Measurements from ENCODE around the gene C2CD4C. TPM values are rescaled to one million over a fixed set of nuclear protein-coding genes. Genes with fewer than 3 reads are reported as not detected.

C2CD4C gene
- total RNA-seq, 2 donors from 2014 or later: 0.26 to 0.55 TPM

DNA sequence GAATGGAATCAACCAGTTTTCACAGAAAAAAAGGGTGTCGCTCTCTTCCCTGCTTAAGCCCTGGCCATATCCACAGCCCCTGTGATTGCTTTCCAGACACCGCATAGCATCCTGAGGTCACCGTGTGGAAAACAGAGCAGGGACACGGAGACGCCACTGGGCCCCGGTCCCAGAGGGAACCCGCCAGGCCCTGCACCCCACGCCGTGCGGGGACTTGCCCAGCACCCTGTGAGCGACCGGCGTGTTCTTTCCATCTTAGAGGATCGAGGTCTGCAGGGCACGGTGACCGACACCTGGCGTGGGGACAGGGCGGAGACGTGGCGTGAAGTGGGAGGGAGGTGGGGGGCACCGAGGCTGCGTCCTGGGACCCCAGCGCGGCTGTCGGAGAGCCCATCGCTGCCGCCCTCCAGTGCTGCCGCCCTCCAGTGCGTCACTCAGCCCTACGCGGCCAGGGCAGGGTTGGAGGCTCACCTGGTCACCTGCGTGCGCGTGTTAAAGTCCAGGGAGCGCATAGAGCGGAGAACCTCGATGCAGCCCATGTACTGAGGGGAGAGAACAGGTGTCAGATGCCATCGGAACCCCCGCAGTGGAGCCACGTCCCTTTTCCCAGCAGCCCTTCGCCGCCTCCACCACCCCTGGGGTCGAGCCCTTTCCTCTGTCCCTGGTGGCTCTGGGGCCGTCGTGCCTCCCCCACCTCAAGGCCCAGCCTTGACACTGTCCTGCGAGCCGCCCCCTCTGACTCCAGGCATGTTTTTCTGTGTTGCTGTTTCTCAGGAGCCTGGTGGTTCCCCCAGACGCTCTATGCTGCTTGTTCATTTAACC lies 31.7 kb upstream of the C2CD4C start:
- TF ChIP-seq, protein P1, sequence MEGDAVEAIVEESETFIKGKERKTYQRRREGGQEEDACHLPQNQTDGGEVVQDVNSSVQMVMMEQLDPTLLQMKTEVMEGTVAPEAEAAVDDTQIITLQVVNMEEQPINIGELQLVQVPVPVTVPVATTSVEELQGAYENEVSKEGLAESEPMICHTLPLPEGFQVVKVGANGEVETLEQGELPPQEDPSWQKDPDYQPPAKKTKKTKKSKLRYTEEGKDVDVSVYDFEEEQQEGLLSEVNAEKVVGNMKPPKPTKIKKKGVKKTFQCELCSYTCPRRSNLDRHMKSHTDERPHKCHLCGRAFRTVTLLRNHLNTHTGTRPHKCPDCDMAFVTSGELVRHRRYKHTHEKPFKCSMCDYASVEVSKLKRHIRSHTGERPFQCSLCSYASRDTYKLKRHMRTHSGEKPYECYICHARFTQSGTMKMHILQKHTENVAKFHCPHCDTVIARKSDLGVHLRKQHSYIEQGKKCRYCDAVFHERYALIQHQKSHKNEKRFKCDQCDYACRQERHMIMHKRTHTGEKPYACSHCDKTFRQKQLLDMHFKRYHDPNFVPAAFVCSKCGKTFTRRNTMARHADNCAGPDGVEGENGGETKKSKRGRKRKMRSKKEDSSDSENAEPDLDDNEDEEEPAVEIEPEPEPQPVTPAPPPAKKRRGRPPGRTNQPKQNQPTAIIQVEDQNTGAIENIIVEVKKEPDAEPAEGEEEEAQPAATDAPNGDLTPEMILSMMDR (IDR thresholded peaks at IDR 0.05): no peak
- DNase-seq (ENCODE audit: low spot score): no peak
- H3K4me3 ChIP-seq: no peak overlapping the region

DNA sequence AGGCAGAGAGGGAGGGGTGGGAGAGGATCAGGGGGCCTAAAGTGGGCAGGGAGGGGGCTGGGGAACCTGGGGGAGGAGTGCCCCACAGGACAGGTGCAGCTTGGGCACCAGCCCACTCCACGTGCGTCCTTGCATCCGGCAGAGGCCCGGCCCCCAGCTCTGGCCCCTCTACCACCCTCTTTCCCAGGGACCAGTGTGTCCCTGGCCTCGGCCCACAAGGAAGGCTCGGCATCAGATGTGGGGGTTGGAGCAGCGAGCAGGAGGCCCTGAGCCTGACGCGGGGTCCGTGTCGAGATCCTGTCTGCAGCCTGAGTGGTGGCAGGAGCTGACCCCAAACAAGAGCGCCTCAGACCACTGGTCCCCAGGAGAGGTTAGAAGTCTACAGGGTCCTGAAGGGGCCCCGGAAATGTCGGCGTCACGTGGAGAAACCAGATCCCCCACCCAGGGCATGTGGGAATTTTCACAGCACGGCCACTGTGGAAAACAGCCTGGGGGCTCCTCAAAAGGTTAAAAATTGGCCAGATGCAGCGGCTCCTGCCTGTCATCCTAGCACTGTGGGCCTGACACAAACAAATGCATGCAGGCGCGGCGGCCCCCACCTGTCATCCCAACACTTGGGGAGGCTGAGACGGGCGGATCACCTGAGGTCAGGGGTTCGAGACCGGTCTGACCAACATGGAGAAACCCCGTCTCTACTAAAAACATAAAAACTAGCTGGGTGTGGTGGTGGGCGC lies 30.4 kb upstream of the C2CD4C start:
- TF ChIP-seq, protein P1 (IDR thresholded peaks at IDR 0.05): no peak
- Histone ChIP-seq H3K4me1 (no peaks in the 10 kb centered on the region), H3K4me3 (no peak overlapping the region), H3K27me3 (no peaks in the 10 kb centered on the region), H3K36me3 (peaks cover 3% of the 10 kb centered on the region), H3K27ac (no peak overlapping the region), H3K9me3 (no peaks in the 10 kb centered on the region)
- DNase-seq (ENCODE audit: low spot score): no peak

More for the DNA sequence above, 31.7 kb upstream of the C2CD4C start:
- H3K4me1 ChIP-seq: no peaks in the 10 kb centered on the region
- H3K36me3 ChIP-seq: no peaks in the 10 kb centered on the region
- no peaks in the 10 kb centered on the region for H3K27me3 ChIP-seq
- H3K27ac ChIP-seq: no peak overlapping the region
- H3K9me3 ChIP-seq: no peaks in the 10 kb centered on the region

DNA sequence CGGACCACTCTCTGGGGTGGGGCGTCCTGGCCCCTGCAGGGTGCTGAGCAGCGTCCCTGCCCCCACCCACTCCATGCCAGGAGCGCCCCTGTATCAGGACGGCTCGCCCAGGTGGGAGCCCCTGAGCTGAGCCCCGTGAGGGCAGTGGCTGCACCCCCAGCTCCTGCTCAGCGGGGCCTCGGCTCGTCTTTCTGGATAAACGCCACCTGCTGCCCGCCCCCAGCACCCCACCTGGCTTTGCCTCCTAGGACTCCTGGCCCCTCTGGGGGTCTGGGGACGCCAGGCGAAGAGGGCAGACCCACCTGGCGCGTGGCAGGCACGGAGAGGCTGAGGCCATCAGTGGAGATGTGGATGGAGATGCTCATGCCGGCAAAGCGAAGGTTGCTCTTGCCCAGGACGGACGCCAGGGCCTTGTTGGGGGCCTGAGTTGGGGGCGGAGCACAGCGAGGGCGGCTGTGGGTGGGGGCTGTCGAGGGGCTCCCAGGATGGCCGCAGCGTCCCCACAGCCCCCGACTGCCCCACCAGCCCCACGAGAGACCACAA lies 29.5 kb upstream of the C2CD4C start:
- H3K27ac ChIP-seq: no peak overlapping the region
- no peaks in the 10 kb centered on the region for H3K27me3 ChIP-seq
- H3K9me3 ChIP-seq: no peaks in the 10 kb centered on the region
- DNase-seq (ENCODE audit: low spot score): no peak
- TF ChIP-seq, protein P1 (IDR thresholded peaks at IDR 0.05): no peak
- peaks cover 7% of the 10 kb centered on the region for H3K36me3 ChIP-seq
- H3K4me3 ChIP-seq: no peak overlapping the region
- no peaks in the 10 kb centered on the region for H3K4me1 ChIP-seq

DNA sequence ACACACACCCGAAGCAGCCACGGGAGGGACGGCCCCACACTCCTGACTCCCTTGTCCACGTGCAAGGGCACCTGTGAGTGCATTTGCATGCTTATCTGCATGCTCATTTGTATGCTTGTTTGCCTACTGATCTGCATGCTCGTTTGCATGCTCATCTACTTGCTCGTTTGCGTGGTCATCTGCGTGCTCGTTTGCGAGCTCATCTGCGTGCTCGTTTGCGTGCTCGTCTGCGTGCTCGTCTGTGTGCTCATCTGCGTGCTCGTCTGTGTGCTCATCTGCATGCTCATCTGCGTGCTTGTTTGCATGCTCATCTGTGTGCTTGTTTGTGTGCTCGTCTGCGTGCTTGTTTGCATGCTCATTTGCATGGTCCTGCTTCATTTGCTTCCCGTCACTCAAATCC lies 28.1 kb upstream of the C2CD4C start:
- H3K27me3 ChIP-seq: no peaks in the 10 kb centered on the region
- peaks cover 7% of the 10 kb centered on the region for H3K36me3 ChIP-seq
- TF ChIP-seq, protein P1 (IDR thresholded peaks at IDR 0.05): no peak
- DNase-seq (ENCODE audit: low spot score): no peak
- no peak overlapping the region for H3K27ac ChIP-seq
- H3K4me1 ChIP-seq: no peaks in the 10 kb centered on the region
- no peak overlapping the region for H3K4me3 ChIP-seq
- H3K9me3 ChIP-seq: no peaks in the 10 kb centered on the region

DNA sequence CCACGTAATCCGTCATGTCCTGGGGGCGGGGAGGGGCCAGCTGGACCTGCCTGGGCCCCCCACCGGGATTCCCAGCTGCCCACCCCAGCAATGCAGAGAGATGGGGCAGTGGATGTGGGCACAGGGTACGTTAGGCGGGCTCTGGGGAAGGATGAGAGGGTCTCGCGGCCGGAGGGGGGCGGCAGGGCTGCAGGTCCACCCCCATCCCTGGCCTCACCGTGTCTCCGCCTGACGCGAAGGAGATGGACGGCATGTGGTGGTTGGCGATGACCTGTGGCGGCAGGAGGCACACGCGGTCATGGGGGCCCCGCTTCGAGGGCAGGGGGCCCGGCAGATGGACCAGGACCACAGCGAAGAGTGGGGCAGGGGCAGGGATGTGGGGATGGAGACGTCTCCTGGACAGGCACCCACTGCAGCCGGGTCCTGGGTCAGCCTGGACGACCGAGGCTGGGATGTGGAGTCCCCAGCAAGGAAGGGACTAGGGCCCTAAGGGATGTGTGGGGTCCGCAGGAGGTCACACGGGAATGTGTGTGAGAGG lies 27.5 kb upstream of the C2CD4C start:
- no peak for DNase-seq (ENCODE audit: low spot score)
- TF ChIP-seq, protein P1 (IDR thresholded peaks at IDR 0.05): no peak
- Histone ChIP-seq H3K9me3 (no peaks in the 10 kb centered on the region), H3K27ac (no peak overlapping the region), H3K4me3 (no peak overlapping the region), H3K27me3 (no peaks in the 10 kb centered on the region), H3K4me1 (no peaks in the 10 kb centered on the region), H3K36me3 (peaks cover 7% of the 10 kb centered on the region)

Data from right atrium auricular region (tissue), 2 donors.